ENCODE measurements around the gene DLG5. TPM values are rescaled to one million over a fixed set of nuclear protein-coding genes. Genes with fewer than 3 reads are reported as not detected.
A peak's percentile ranks its signal among the peaks of the same experiment; 100 is the strongest.

Gene DLG5
- total and polyA plus RNA-seq, 9 of the 15 experiments (the other 6 are each of a cell fraction or from before 2014, with no cell fraction given) = 1.4 to 26.8 (median 11.2) TPM

DNA sequence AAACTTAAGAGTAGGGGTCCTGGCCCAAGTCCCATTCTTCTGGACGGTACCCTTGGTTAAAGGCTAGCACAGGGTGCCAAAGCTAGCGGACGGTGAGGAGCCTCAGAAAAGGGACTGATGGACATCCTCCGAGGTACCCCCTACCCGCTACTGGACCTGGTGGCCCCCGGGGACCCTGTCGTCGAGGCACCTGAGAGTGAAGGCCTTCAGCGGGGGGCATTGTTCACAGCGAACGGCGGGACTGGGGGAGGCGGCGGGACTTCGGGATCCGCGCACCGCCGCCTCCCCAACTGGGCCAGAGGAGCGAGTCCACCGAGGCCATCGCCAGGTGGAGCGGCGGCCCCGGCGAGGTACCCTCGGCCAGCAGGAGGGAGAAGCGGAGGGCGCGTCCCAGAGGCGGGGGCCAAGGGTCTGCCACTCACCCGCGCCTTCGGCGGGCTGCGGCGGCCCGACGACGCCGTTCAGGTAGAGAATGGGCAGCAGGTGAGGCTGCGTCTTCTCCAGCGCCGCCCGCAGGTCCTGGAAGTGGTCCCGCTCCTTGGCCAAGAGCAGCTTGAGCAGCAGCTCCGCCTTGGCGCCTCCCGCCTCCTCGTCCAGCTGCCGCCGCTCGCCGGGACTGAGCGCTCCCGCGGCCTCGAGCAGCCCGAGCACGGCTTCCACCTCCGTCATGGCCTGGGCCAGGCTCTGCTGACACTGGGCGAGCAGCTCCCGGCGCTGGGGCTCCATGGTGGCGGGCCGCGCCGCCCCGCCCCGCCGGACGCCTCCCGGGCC lies 575 bp downstream of the DLG5 start (continued):
- TF ChIP-seq, protein P1, sequence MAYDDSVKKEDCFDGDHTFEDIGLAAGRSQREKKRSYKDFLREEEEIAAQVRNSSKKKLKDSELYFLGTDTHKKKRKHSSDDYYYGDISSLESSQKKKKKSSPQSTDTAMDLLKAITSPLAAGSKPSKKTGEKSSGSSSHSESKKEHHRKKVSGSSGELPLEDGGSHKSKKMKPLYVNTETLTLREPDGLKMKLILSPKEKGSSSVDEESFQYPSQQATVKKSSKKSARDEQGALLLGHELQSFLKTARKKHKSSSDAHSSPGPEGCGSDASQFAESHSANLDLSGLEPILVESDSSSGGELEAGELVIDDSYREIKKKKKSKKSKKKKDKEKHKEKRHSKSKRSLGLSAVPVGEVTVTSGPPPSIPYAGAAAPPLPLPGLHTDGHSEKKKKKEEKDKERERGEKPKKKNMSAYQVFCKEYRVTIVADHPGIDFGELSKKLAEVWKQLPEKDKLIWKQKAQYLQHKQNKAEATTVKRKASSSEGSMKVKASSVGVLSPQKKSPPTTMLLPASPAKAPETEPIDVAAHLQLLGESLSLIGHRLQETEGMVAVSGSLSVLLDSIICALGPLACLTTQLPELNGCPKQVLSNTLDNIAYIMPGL (CRISPR knock-in tag; IDR thresholded peaks at IDR 0.05) = peak; percentile 81
- TF ChIP-seq EWSR1 (IDR thresholded peaks at IDR 0.05; ENCODE audit: borderline replicate concordance, low read depth, partially characterized antibody) (no peak), SIN3B (IDR thresholded peaks at IDR 0.05; ENCODE audit: low read depth) (no peak), ZNF75A (CRISPR knock-in tag; IDR thresholded peaks at IDR 0.05) (no peak), ZBTB43 (CRISPR knock-in tag; IDR thresholded peaks at IDR 0.05) (no peak), ZBTB9 (CRISPR knock-in tag; IDR thresholded peaks at IDR 0.05) (no peak), RNF2 (IDR thresholded peaks at IDR 0.05) (no peak), MEF2D (tag; conservative IDR thresholded peaks at IDR 0.05; ENCODE audit: low read depth) (no peak), FOSL1 (tag; conservative IDR thresholded peaks at IDR 0.05) (no peak; the same call in 1 of the 2 replicates), ZC3H4 (CRISPR knock-in tag; IDR thresholded peaks at IDR 0.05; ENCODE audit: borderline replicate concordance) (no peak), ZNF512 (tag; IDR thresholded peaks at IDR 0.05) (no peak), RFX1 (IDR thresholded peaks at IDR 0.05) (no peak), GABPB1 (CRISPR knock-in tag; IDR thresholded peaks at IDR 0.05) (peak; percentile 64), ZNF431 (CRISPR knock-in tag; IDR thresholded peaks at IDR 0.05) (no peak), RBFOX2 (IDR thresholded peaks at IDR 0.05; ENCODE audit: low read depth, low read length) (peak; percentile 76), FUS (optimal IDR thresholded peaks at IDR 0.05; ENCODE audit: low read depth, low read length) (peak; percentile 78), ZNF696 (CRISPR knock-in tag; conservative IDR thresholded peaks at IDR 0.05) (no peak)
- TF ChIP-seq, protein P2, sequence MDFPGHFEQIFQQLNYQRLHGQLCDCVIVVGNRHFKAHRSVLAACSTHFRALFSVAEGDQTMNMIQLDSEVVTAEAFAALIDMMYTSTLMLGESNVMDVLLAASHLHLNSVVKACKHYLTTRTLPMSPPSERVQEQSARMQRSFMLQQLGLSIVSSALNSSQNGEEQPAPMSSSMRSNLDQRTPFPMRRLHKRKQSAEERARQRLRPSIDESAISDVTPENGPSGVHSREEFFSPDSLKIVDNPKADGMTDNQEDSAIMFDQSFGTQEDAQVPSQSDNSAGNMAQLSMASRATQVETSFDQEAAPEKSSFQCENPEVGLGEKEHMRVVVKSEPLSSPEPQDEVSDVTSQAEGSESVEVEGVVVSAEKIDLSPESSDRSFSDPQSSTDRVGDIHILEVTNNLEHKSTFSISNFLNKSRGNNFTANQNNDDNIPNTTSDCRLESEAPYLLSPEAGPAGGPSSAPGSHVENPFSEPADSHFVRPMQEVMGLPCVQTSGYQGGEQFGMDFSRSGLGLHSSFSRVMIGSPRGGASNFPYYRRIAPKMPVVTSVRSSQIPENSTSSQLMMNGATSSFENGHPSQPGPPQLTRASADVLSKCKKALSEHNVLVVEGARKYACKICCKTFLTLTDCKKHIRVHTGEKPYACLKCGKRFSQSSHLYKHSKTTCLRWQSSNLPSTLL (IDR thresholded peaks at IDR 0.05) = no peak
- TF ChIP-seq, protein P3, sequence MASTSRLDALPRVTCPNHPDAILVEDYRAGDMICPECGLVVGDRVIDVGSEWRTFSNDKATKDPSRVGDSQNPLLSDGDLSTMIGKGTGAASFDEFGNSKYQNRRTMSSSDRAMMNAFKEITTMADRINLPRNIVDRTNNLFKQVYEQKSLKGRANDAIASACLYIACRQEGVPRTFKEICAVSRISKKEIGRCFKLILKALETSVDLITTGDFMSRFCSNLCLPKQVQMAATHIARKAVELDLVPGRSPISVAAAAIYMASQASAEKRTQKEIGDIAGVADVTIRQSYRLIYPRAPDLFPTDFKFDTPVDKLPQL (IDR thresholded peaks at IDR 0.05; ENCODE audit: extremely low read depth, insufficient read length) = no peak
